Measurements from ENCODE around the gene C1orf105.
"Not testable (repeated sequence)": the region's sequence is repeated elsewhere in the genome, so short reads cannot be mapped to it uniquely, and the experiment has no call there.

C1orf105 gene

GRCh38 chr1:172496127-172496526 lies 75.6 kb downstream of the C1orf105 start:
- not testable (repeated sequence) for DNase-seq

GRCh38 chr1:172496678-172497077 lies 76.2 kb downstream of the C1orf105 start:
- no peak for DNase-seq

- no peak for DNase-seq
Measured at GRCh38 chr1:172497230-172497629, 76.7 kb downstream of the C1orf105 start.

GRCh38 chr1:172498857-172499256 lies 78.4 kb downstream of the C1orf105 start:
- no peak for DNase-seq

- DNase-seq = no peak
Measured at GRCh38 chr1:172499636-172500141, 79.2 kb downstream of the C1orf105 start.

GRCh38 chr1:172500207-172500606 lies 79.7 kb downstream of the C1orf105 start:
- no peak for DNase-seq

GRCh38 chr1:172507741-172508140 lies 87.3 kb downstream of the C1orf105 start:
- no peak for DNase-seq

- no peak for DNase-seq
Measured at GRCh38 chr1:172510479-172510878, 90.0 kb downstream of the C1orf105 start.

- DNase-seq = no peak
Measured at GRCh38 chr1:172512591-172512990, 92.1 kb downstream of the C1orf105 start.

GRCh38 chr1:172513479-172513878 lies 93.0 kb downstream of the C1orf105 start:
- no peak for DNase-seq

GRCh38 chr1:172514108-172514507 lies 93.6 kb downstream of the C1orf105 start:
- DNase-seq = no peak

GRCh38 chr1:172515436-172515835 lies 95.0 kb downstream of the C1orf105 start:
- no peak for DNase-seq

- no peak for DNase-seq
Measured at GRCh38 chr1:172515927-172516326, 95.4 kb downstream of the C1orf105 start.

GRCh38 chr1:172517081-172517480 lies 96.6 kb downstream of the C1orf105 start:
- DNase-seq = no peak

- no peak for DNase-seq
Measured at GRCh38 chr1:172517545-172517944, 97.1 kb downstream of the C1orf105 start.

Data from stimulated activated CD8-positive, alpha-beta memory T cell treated with anti-CD3 and anti-CD28 coated beads, Interleukin-4, amount 100 ng/mL, for 48 hours (primary cell).